SK-N-MC (cell line): Measurements from ENCODE around the gene SRP9.
"Not testable (repeated sequence)": the region's sequence is repeated elsewhere in the genome, so short reads cannot be mapped to it uniquely, and the experiment has no call there.

ENCODE experiments used
- DNase-seq: peaks from one replicate; pipeline ENCODE4 v3.0.0-alpha.2; 2011; ENCODE audit warnings: low read depth, low spot score
- H3K27ac ChIP-seq: fragments of 200-600 bp; sonication (generic); 2 replicates; pipeline ENCODE4 v1.5.1; 2016; ENCODE audit warnings: mixed run types
- H3K36me3 ChIP-seq: fragments of 200-600 bp; sonication (generic); 2 replicates; pipeline ENCODE4 v1.6.1; 2017; ENCODE audit warnings: antibody characterized with exemption, low read length, mixed read lengths; ENCODE audit not compliant: insufficient read depth
- H3K4me3 ChIP-seq: fragments of 200-600 bp; sonication (generic); 2 replicates; pipeline ENCODE4 v1.5.1; 2016
- H3K9ac ChIP-seq: fragments of 200-600 bp; sonication (generic); 2 replicates; pipeline ENCODE4 v1.8.0; 2017; ENCODE audit warnings: mixed run types, mixed read lengths; ENCODE audit not compliant: insufficient read length
- H3K9me3 ChIP-seq: fragments of 200-600 bp; sonication (generic); 2 replicates; pipeline ENCODE4 v1.6.1; 2017; ENCODE audit warnings: low read depth, mild to moderate bottlenecking, antibody characterized with exemption, low read length, moderate library complexity, mixed read lengths
- EZH2 ChIP-seq: fragments of 200-600 bp; sonication (generic); IDR thresholded peaks from one replicate; pipeline ENCODE4 v1.6.1; 2017; ENCODE audit warnings: antibody characterized with exemption
- FOXP2 ChIP-seq: optimal IDR thresholded peaks from 2 replicates; pipeline ENCODE3; 2011; ENCODE audit warnings: mild to moderate bottlenecking, moderate library complexity; ENCODE audit not compliant: insufficient read depth; ENCODE audit errors: extremely low read length, control extremely low read depth
- POLR2AphosphoS5 ChIP-seq: IDR thresholded peaks from 2 replicates; pipeline ENCODE4 v1.6.1; 2012; ENCODE audit warnings: mild to moderate bottlenecking, low read depth, low read length, borderline replicate concordance

Gene SRP9

GRCh38 chr1:225750875-225751824 lies 26.5 kb upstream of the SRP9 start:
- H3K36me3 ChIP-seq = no peaks in the 10 kb centered on the region
- H3K27ac ChIP-seq = no peak overlapping the region
- no peaks in the 10 kb centered on the region for H3K9me3 ChIP-seq
- H3K9ac ChIP-seq = no peak overlapping the region
- DNase-seq = no peak
- TF ChIP-seq POLR2AphosphoS5 = no peak
- TF ChIP-seq FOXP2 = no peak
- no peak for TF ChIP-seq EZH2
- H3K4me3 ChIP-seq = no peak overlapping the region

- H3K36me3 ChIP-seq = no peaks in the 10 kb centered on the region
- no peak overlapping the region for H3K9ac ChIP-seq
- no peaks in the 10 kb centered on the region for H3K9me3 ChIP-seq
- TF ChIP-seq POLR2AphosphoS5 (no peak), FOXP2 (no peak), EZH2 (no peak)
- no peak overlapping the region for H3K4me3 ChIP-seq
- H3K27ac ChIP-seq = no peak overlapping the region
- DNase-seq = no peak
Observed at GRCh38 chr1:225752245-225752644, 25.4 kb upstream of the SRP9 start.

DNA sequence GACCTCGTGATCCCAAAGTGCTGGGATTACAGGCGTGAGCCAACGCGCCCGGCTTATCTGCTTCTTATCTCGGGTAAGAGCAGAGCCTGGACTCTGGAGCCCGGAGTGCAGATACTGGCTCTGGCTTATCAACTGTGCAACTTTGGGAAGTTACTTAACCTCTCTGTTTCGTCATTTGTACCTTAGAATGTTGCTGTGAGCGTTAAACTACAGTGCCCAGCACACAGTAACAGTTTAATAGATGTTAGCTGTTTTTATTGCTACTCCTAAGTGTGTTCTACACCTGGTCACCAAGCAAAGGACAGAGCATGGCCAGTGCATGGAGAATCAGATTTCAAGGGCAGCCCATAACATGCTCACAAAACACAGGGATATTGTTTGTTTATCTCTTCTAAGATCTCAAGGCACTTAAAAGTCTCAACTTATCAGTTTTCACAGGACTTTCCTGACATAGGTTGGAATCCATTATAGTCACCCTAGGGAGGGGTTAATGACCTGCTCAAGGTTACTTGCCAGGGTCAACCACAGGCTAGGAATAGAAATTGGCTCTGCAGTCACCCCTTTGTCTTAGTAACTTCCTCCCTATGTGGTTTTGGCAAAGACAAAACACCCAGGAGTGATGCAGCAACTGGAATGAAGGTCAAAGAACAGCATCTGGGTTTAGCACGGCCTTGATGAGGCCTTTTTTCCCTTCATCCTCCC lies 22.5 kb upstream of the SRP9 start:
- H3K36me3 ChIP-seq = no peaks in the 10 kb centered on the region
- no peak overlapping the region for H3K9ac ChIP-seq
- H3K4me3 ChIP-seq = no peak overlapping the region
- H3K27ac ChIP-seq = no peak overlapping the region
- DNase-seq = no peak
- TF ChIP-seq EZH2 = no peak
- H3K9me3 ChIP-seq = no peaks in the 10 kb centered on the region

DNA sequence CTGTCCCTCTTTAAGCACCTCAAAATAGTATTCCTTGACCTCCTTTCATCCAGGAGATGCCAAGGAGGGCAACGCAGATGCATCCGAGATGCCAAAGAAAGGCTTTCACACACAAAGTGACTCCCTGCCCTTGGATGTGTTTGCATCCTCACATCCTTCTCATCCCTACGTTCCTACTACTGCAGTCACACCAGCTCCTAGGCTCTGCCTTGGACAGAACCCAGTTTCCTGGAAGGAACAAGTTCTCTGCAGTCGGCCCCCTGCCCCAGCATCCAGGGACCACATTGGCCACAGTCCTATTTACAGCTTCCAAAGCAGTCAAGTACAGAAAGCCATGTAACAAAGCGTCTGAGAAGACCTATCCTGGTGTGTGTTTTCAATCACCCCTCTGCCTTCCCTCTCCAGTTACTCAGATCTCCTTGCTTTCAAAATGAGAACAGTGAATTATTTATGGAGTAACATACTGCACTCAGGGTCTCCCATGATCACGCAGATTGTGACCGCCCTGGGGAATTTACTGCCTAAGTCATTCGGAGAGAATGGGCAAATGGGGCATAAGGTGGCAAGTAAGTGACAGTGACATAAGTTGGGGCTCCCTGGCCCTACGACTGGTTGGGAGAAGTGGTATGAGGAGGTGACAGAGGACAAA lies 21.8 kb upstream of the SRP9 start:
- no peak for DNase-seq

DNA sequence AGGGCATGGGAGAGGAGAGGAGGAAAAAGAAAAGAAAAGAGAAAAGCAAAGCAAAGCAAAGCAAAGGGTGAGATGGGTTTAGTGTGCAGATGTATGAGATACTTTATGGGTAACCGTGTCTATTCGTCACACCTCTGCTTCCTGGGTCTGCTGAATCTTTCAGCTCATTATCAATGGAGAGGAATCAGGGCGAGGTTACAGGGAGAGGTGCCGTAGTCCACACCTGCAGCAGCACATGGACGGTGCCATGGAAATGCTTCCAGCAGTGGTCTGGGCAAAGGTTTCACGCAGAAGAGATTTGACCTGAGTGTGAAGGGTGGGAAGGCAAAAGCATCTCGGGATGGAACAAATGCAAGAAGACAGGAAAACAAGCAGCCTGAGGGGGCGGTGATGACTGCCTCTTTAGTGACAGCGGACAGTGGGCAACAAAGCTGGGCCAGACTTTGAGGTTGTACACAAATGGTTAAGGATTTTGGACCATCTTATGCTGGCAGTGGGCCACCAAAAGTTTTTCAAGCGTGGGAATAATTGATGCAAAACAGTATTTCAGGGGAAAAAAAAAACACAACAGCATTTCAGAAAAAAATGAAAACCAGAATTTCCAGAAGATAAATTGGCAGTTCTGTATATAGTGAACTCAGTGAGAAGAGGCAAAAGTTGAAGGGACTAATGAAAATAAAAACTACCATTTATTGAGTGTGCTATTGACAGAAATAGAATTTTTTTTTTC lies 19.5 kb upstream of the SRP9 start:
- no peak for TF ChIP-seq FOXP2
- TF ChIP-seq POLR2AphosphoS5 = no peak
- no peak for TF ChIP-seq EZH2
- DNase-seq = no peak
- Histone ChIP-seq H3K9ac (no peak overlapping the region), H3K4me3 (no peak overlapping the region), H3K36me3 (no peaks in the 10 kb centered on the region), H3K9me3 (no peaks in the 10 kb centered on the region), H3K27ac (no peak overlapping the region)

More for the DNA sequence above, 21.8 kb upstream of the SRP9 start:
- TF ChIP-seq FOXP2 (no peak), EZH2 (no peak), POLR2AphosphoS5 (no peak)
- Histone ChIP-seq H3K27ac (no peak overlapping the region), H3K36me3 (no peaks in the 10 kb centered on the region), H3K4me3 (no peak overlapping the region), H3K9ac (no peak overlapping the region), H3K9me3 (no peaks in the 10 kb centered on the region)

DNA sequence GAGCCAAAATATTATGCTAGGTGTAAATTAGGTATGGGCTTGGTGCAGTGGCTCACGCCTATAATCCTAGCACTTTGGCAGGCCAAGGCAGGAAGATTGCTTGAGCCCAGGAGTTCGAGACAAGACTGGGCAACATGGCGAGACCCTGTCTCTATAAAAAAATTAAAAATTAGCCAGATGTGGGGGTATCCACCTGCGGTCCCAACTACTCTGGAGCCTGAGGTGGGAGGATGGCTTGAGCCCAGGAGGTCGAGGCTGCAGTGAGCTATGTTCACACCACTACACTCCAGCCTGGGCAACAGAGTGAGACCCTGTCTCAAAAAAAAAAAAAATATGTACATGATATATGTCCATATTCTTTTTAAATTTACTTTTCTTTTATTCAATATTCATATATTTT lies 17.7 kb upstream of the SRP9 start:
- DNase-seq, H3K36me3 ChIP-seq, H3K9ac ChIP-seq, H3K9me3 ChIP-seq, H3K4me3 ChIP-seq, H3K27ac ChIP-seq: not testable (repeated sequence)

DNA sequence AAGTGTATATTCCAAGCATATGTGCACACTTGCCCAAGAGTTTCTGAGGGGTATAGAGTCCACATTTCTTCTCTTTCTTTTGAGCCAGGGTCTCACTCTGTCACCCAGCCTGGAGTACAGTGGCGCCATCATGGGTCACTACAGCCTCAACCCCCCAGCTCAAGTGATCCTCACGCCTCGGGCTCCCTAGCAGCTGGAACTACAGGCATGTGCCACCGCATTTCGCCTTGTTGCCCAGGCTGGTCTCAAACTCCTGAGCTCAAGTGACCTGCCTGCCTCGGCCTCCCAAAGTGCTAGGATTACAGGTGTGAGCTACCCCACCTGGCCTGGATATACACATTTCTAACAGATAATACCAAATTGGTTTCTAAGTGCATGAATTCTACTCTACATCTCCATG lies 17.1 kb upstream of the SRP9 start:
- TF ChIP-seq FOXP2 (no peak), EZH2 (no peak), POLR2AphosphoS5 (no peak)
- Histone ChIP-seq H3K36me3 (no peaks in the 10 kb centered on the region), H3K9me3 (no peaks in the 10 kb centered on the region), H3K27ac (no peak overlapping the region), H3K9ac (no peak overlapping the region), H3K4me3 (no peak overlapping the region)
- no peak for DNase-seq

DNA sequence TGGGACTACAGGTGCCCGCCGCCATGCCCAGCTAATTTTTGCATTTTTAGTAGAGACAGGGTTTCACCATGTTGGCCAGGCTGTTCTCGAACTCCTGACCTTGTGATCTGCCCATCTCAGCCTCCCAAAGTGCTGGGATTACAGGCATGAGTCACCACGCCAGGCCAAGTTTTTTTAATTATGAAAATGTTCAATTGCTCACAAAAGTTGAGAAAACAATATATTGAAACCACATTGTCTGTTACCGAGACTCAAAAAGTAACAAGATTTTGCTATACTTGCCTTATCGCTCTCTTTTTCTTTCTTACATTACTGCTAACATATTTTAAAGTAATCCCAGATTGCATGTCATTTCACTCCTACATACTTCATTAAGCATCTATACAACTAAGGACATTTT lies 16.2 kb upstream of the SRP9 start:
- DNase-seq, H3K36me3 ChIP-seq, H3K27ac ChIP-seq, H3K9ac ChIP-seq, H3K4me3 ChIP-seq, H3K9me3 ChIP-seq: not testable (repeated sequence)
